ENCODE results near the gene SMG6.

Gene SMG6

DNA sequence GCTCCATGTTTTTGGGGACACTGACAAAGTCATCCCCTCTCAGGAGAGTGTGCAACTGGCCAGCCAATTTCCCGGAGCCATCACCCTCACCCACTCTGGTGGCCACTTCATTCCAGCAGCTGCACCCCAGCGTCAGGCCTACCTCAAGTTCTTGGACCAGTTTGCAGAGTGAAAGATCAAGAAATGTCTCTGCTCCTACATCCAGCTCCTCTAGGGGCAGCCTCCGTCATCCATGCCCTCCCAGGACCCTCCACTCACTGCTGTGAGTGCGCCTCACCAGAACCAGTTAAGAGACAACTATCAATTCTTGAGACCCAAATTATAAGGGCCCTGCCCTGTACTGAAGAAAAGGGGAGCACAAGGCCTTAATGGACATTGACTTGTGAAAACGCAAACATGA, 260.7 kb downstream of the SMG6 start:
- H3K4me3 ChIP-seq (ENCODE audit: low read depth, low read length), result no peak overlapping the region
- no peaks in the 10 kb centered on the region for H3K9me3 ChIP-seq (ENCODE audit: severe bottlenecking)
- peaks cover 42% of the 10 kb centered on the region for H3K36me3 ChIP-seq

DNA sequence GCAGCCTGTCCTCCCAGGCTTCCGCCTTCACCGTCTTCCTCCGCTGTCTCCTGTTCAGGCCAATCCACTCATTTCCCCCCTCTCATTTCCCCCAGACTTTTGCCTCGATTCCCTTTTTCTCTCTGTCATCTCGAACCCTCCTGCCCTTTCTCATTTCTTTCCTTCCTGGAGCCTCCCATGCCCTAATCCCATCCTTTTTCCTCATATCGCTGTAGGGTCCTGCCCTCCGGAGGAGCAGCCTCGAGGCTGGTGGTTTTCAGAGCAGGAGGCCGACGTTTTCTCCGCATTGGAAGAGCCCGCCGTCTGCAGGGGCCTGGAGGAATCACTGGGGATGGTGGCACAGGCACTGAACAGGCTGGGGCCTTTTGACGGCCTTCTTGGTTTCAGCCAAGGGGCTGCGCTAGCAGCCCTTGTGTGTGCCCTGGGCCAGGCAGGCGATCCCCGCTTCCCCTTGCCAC, 261.2 kb downstream of the SMG6 start:
- TF ChIP-seq, protein P1, sequence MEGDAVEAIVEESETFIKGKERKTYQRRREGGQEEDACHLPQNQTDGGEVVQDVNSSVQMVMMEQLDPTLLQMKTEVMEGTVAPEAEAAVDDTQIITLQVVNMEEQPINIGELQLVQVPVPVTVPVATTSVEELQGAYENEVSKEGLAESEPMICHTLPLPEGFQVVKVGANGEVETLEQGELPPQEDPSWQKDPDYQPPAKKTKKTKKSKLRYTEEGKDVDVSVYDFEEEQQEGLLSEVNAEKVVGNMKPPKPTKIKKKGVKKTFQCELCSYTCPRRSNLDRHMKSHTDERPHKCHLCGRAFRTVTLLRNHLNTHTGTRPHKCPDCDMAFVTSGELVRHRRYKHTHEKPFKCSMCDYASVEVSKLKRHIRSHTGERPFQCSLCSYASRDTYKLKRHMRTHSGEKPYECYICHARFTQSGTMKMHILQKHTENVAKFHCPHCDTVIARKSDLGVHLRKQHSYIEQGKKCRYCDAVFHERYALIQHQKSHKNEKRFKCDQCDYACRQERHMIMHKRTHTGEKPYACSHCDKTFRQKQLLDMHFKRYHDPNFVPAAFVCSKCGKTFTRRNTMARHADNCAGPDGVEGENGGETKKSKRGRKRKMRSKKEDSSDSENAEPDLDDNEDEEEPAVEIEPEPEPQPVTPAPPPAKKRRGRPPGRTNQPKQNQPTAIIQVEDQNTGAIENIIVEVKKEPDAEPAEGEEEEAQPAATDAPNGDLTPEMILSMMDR (IDR thresholded peaks at IDR 0.05; ENCODE audit: low read depth, low read length), result peak; percentile 48
- peak overlapping the region; percentile 99 for H3K27ac ChIP-seq
- DNase-seq, result peak; percentile 53
- H3K27me3 ChIP-seq (ENCODE audit: insufficient read depth, low read depth, severe bottlenecking), result no peaks in the 10 kb centered on the region
- peaks cover 44% of the 10 kb centered on the region for H3K36me3 ChIP-seq
- H3K4me3 ChIP-seq (ENCODE audit: low read depth, low read length), result peak overlapping the region; percentile 67
- no peaks in the 10 kb centered on the region for H3K9me3 ChIP-seq (ENCODE audit: severe bottlenecking)

More for the DNA sequence above, 260.7 kb downstream of the SMG6 start:
- no peak for DNase-seq
- no peak overlapping the region; the same call in 1 of the 2 replicates for H3K27ac ChIP-seq
- H3K27me3 ChIP-seq (ENCODE audit: insufficient read depth, low read depth, severe bottlenecking), result no peaks in the 10 kb centered on the region
- TF ChIP-seq, protein P1 (IDR thresholded peaks at IDR 0.05; ENCODE audit: low read depth, low read length), result no peak

DNA sequence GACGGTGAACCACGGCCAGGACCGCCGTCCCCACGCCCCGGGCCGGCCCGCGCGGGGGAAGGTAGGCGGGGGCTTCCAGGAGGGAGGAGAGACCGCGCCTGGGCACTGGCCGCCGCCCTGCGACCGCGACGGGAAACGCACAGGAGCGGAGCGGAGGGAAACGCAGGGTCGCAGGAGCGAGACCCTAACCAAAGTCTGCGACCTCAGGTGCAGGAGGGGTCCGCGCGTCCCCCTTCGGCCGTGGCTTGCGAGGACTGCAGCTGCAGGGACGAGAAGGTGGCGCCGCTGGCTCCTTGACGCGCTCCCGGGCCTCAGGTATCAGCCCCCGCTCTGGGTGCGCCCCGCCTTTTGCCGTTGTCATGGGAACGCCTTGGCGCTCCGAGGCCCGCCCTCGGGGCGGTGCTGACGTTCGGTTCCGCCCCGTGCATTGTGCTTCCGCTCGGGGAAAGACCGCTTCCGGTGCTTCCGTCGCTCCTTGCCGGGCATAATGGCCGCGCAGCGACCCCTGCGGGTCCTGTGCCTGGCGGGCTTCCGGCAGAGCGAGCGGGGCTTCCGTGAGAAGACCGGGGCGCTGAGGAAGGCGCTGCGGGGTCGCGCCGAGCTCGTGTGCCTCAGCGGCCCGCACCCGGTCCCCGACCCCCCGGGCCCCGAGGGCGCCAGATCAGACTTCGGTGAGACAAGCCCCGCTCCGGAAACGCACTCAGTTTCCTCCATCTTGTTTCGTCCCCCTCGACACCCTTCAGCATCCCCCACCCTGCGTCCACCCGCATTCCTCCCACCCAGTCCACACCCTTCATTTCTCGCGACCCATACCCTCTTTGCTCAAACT, 261.8 kb downstream of the SMG6 start, which contains the start of gene OVCA2:
OVCA2 (plus strand) TSS at position 462 of the 829 bp plus-strand sequence; CDS start at position 488, 26 bp downstream.
- Histone ChIP-seq H3K4me3 (ENCODE audit: low read depth, low read length) (peak within 1 kb of the TSS; percentile 67), H3K27me3 (ENCODE audit: insufficient read depth, low read depth, severe bottlenecking) (no peaks in the 10 kb centered on the region), H3K27ac (peak within 1 kb of the TSS; percentile 99), H3K9me3 (ENCODE audit: severe bottlenecking) (no peaks in the 10 kb centered on the region), H3K36me3 (peaks cover 48% of the 10 kb centered on the region)
- TF ChIP-seq, protein P1 (IDR thresholded peaks at IDR 0.05; ENCODE audit: low read depth, low read length), result peak; percentile 65
- peak; percentile 96 for DNase-seq

DNA sequence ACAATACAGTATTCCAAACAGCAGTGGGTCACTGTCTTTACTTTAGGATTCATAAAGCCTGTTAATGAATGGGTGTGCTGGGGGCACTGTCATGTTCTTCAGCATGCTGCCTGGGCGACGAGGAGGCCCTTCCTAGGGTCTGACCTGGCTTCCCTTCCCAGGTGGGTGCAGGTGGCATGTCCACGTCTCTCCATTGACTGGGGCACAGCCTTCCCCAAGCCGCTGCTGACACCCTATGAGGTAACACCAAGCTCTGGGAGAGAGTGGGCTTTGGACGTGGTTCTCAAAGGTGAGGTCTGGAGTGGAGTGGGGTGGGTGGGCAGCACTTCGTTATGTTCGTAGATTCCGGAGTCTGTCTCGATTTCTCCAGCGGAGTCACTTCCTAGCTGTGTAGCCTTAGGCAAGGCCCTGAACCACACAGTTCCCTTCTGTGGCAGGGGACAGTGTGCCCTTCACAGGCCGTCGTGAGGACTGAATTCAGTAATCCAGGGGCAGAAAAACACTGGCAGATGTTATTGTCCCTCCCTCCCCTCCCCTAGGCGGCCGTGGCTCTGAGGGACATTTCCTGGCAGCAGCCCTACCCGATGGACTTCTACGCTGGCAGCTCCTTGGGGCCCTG, 262.5 kb downstream of the SMG6 start:
- no peaks in the 10 kb centered on the region for H3K9me3 ChIP-seq (ENCODE audit: severe bottlenecking)
- H3K4me3 ChIP-seq (ENCODE audit: low read depth, low read length), result peak overlapping the region; percentile 67
- peak overlapping the region; percentile 99 for H3K27ac ChIP-seq
- TF ChIP-seq, protein P1 (IDR thresholded peaks at IDR 0.05; ENCODE audit: low read depth, low read length), result no peak
- peak; percentile 90 for DNase-seq
- no peaks in the 10 kb centered on the region for H3K27me3 ChIP-seq (ENCODE audit: insufficient read depth, low read depth, severe bottlenecking)
- H3K36me3 ChIP-seq, result peaks cover 53% of the 10 kb centered on the region

DNA sequence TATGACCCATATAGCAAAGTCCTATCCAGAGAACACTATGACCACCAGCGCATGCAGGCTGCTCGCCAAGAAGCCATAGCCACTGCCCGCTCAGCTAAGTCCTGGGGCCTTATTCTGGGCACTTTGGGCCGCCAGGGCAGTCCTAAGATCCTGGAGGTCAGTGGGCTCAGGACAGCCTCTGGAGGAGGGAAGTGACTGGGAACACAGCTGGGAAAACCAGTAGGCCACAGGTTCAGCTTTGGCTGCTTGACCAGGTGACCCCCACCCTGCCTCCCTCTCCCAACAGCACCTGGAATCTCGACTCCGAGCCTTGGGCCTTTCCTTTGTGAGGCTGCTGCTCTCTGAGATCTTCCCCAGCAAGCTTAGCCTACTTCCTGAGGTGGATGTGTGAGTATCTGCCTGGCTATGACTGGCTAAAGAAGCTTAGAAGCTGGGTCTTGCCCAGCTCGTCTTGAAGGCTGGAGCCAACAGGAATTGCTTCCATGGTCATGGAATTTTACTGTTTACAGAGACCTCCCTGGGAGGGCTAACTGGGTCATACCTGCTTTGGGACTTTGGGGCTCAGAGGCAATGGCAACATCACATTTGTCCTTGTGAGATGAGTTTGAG, 263.3 kb downstream of the SMG6 start:
- peak; percentile 42 for DNase-seq
- TF ChIP-seq, protein P1 (IDR thresholded peaks at IDR 0.05; ENCODE audit: low read depth, low read length), result no peak
- Histone ChIP-seq H3K4me3 (ENCODE audit: low read depth, low read length) (no peak overlapping the region), H3K9me3 (ENCODE audit: severe bottlenecking) (no peaks in the 10 kb centered on the region), H3K27ac (peak overlapping the region; percentile 99), H3K27me3 (ENCODE audit: insufficient read depth, low read depth, severe bottlenecking) (no peaks in the 10 kb centered on the region), H3K36me3 (peaks cover 53% of the 10 kb centered on the region)
